Prostate gland (tissue), 2 donors: Measurements from ENCODE around the gene CHST11. TPM values are rescaled to one million over a fixed set of nuclear protein-coding genes. Genes with fewer than 3 reads are reported as not detected.
"Not testable (repeated sequence)": the region's sequence is repeated elsewhere in the genome, so short reads cannot be mapped to it uniquely, and the experiment has no call there.

Experiments used
- DNase-seq: peaks from one replicate; pipeline ENCODE4 v3.0.0-alpha.2; 2019; ENCODE audit warnings: low spot score
- H3K27ac ChIP-seq, 2 donors: fragments of 200-600 bp; sonication (generic); 2 replicates each; pipeline ENCODE4 v1.5.1; 2017 to 2019
- H3K27me3 ChIP-seq: fragments of 200-600 bp; sonication (generic); replicated peaks from 2 replicates; pipeline ENCODE4 v1.5.1; 2019; ENCODE audit not compliant: insufficient read depth
- H3K36me3 ChIP-seq, 2 donors: fragments of 200-600 bp; sonication (generic); 1 replicate in 1 of 2; 2 replicates in 1 of 2; pipeline versions ENCODE4 v1.5.1 to v1.8.1; 2017 to 2019
- H3K4me1 ChIP-seq: fragments of 200-600 bp; sonication (generic); replicated peaks from 2 replicates; pipeline ENCODE4 v1.5.1; 2019
- H3K4me3 ChIP-seq, 2 donors: fragments of 200-600 bp; sonication (generic); 2 replicates each; pipeline ENCODE4 v1.5.1; 2017 to 2019
- H3K9me3 ChIP-seq: fragments of 200-600 bp; sonication (generic); 2 replicates; pipeline ENCODE4 v1.5.1; 2017
- CTCF ChIP-seq, 4 experiments: fragments of 200-600 bp in 2 of 4; fragments of 450-650 bp in 2 of 4; sonication (generic) in 2 of 4; IDR thresholded peaks; 1 replicate in 3 of 4; 2 replicates in 1 of 4; pipeline ENCODE4 v1.5.1; 2016 to 2019; ENCODE audit warnings: antibody characterized with exemption in 4 of 4, mild to moderate bottlenecking in 2 of 4, moderate library complexity in 2 of 4
- POLR2A ChIP-seq: fragments of 450-650 bp; IDR thresholded peaks from one replicate; pipeline ENCODE4 v1.6.1; 2016; ENCODE audit warnings: antibody characterized with exemption, mild to moderate bottlenecking
- POLR2AphosphoS5 ChIP-seq: sonication (generic); formaldehyde crosslinking; IDR thresholded peaks from one replicate; pipeline ENCODE4 v1.6.1; 2017; ENCODE audit warnings: antibody characterized with exemption
- WGBS: methylation state at CpG from one replicate; pipeline ENCODE4 v1.1.5; 2018; 5-methylcytosine and 5-hydroxymethylcytosine counted together
- intact Hi-C: fragments of 100-400 bp; cut with DNase I; formaldehyde crosslinking; loops from one replicate; pipeline ENCODE4 v1.14.2; 2022
- total RNA-seq, 2 donors: library from RNA; depleted of rRNA; stranded (reverse); fragments of >200 nt; gene quantifications; one replicate each; pipeline ENCODE4 v1.1.0, GENCODE V29; 2016

Gene CHST11
- total RNA-seq, 2 donors from 2014 or later: 10.4 to 25.4 TPM

GRCh38 chr12:104801005-104801404 is 344.3 kb downstream of the CHST11 start:
- no peak for DNase-seq
- Histone ChIP-seq H3K9me3 (no peaks in the 10 kb centered on the region), H3K36me3 (no peaks in the 10 kb centered on the region), H3K4me3 (no peak overlapping the region), H3K27me3 (no peaks in the 10 kb centered on the region), H3K27ac (no peak overlapping the region), H3K4me1 (no peaks in the 10 kb centered on the region)
- WGBS: 86% methylated on average over 4 of the region's 4 CpGs
- TF ChIP-seq POLR2A: no peak
- TF ChIP-seq POLR2AphosphoS5: no peak
- TF ChIP-seq CTCF (IDR thresholded peaks at IDR 0.05): no peak
- intact Hi-C loops: no loop called here

- TF ChIP-seq POLR2A (no peak), POLR2AphosphoS5 (no peak), CTCF (IDR thresholded peaks at IDR 0.05) (no peak)
- H3K27ac ChIP-seq: no peak overlapping the region
- H3K4me3 ChIP-seq: no peak overlapping the region
- no peak for DNase-seq
- H3K36me3 ChIP-seq: no peaks in the 10 kb centered on the region
- H3K9me3 ChIP-seq: no peaks in the 10 kb centered on the region
- H3K27me3 ChIP-seq: no peaks in the 10 kb centered on the region
- H3K4me1 ChIP-seq: no peaks in the 10 kb centered on the region
- intact Hi-C loops: no loop called here
Measured at GRCh38 chr12:104801427-104801826, 344.7 kb downstream of the CHST11 start.

- TF ChIP-seq POLR2A: no peak
- no peak for TF ChIP-seq POLR2AphosphoS5
- TF ChIP-seq CTCF (IDR thresholded peaks at IDR 0.05): no peak
- Histone ChIP-seq H3K4me1 (no peaks in the 10 kb centered on the region), H3K9me3 (no peaks in the 10 kb centered on the region), H3K27me3 (no peaks in the 10 kb centered on the region), H3K27ac (no peak overlapping the region), H3K4me3 (no peak overlapping the region), H3K36me3 (no peaks in the 10 kb centered on the region)
- no peak for DNase-seq
- 75% methylated on average over 3 of the region's 3 CpGs for WGBS
- intact Hi-C loops: no loop called here
Measured at GRCh38 chr12:104802208-104802607, 345.5 kb downstream of the CHST11 start.

GRCh38 chr12:104805186-104805585 is 348.4 kb downstream of the CHST11 start:
- Histone ChIP-seq H3K4me1 (no peaks in the 10 kb centered on the region), H3K4me3 (no peak overlapping the region), H3K27me3 (no peaks in the 10 kb centered on the region), H3K9me3 (no peaks in the 10 kb centered on the region), H3K36me3 (no peaks in the 10 kb centered on the region), H3K27ac (no peak overlapping the region)
- no peak for DNase-seq
- intact Hi-C loops: no loop called here
- WGBS: 64% methylated on average over 4 of the region's 4 CpGs
- no peak for TF ChIP-seq POLR2A

- 93% methylated on average over 3 of the region's 4 CpGs for WGBS
- H3K36me3 ChIP-seq, intact Hi-C loops, H3K27ac ChIP-seq, H3K4me3 ChIP-seq, H3K9me3 ChIP-seq, H3K27me3 ChIP-seq, DNase-seq, H3K4me1 ChIP-seq: not testable (repeated sequence)
Measured at GRCh38 chr12:104806194-104806593, 349.4 kb downstream of the CHST11 start.

GRCh38 chr12:104809251-104809650 is 352.5 kb downstream of the CHST11 start:
- Histone ChIP-seq H3K27me3 (no peaks in the 10 kb centered on the region), H3K9me3 (no peaks in the 10 kb centered on the region), H3K36me3 (no peaks in the 10 kb centered on the region), H3K4me1 (no peaks in the 10 kb centered on the region), H3K4me3 (no peak overlapping the region), H3K27ac (no peak overlapping the region)
- TF ChIP-seq CTCF (IDR thresholded peaks at IDR 0.05) (no peak), POLR2A (no peak)
- intact Hi-C loops: no loop called here
- 79% methylated on average over 3 of the region's 3 CpGs for WGBS
- DNase-seq: no peak
